ENCODE results near the gene RNLS. TPM values are rescaled to one million over a fixed set of nuclear protein-coding genes. Genes with fewer than 3 reads are reported as not detected.
A peak's percentile ranks its signal among the peaks of the same experiment; 100 is the strongest.

RNLS gene
- total and polyA plus RNA-seq, 2 donors from 2014 or later, result 19.5 to 21.1 TPM

- Histone ChIP-seq H3K27me3 (ENCODE audit: control insufficient read depth, insufficient read depth, low read length) (no peaks in the 10 kb centered on the region), H3K36me3 (ENCODE audit: control insufficient read depth in 2 of 3, insufficient read depth in 3 of 3, low read length in 3 of 3) (no peaks in the 10 kb centered on the region), H3K4me1 (ENCODE audit: control insufficient read depth in 2 of 3, insufficient read depth in 2 of 3, low read depth in 1 of 3, low read length in 3 of 3) (no peaks in the 10 kb centered on the region), H3K4me3 (ENCODE audit: low read length in 3 of 3) (no peak overlapping the region), H3K9me3 (ENCODE audit: control insufficient read depth in 2 of 3, insufficient read depth in 1 of 3, low read length in 3 of 3) (no peaks in the 10 kb centered on the region), H3K9ac (ENCODE audit: low read length in 3 of 3) (no peak overlapping the region), H3K27ac (ENCODE audit: low read depth in 2 of 2, low read length in 2 of 2) (peak overlapping the region in 1 of 2 donors; percentile 62)
- DNase-seq (peak in 1 of 5 donors; percentile 81), FAIRE-seq (no peak)
- intact Hi-C loops (cut with DNase I), result no loop called here
- no peak for TF ChIP-seq CTCF (IDR thresholded peaks at IDR 0.05; ENCODE audit: borderline replicate concordance, extremely low read depth, insufficient read depth)
Observed at GRCh38 chr10:88542522-88542921, 40.6 kb downstream of the RNLS start.

- Histone ChIP-seq H3K4me1 (ENCODE audit: control insufficient read depth in 2 of 3, insufficient read depth in 2 of 3, low read depth in 1 of 3, low read length in 3 of 3) (no peaks in the 10 kb centered on the region), H3K27me3 (ENCODE audit: control insufficient read depth, insufficient read depth, low read length) (no peaks in the 10 kb centered on the region), H3K27ac (ENCODE audit: low read depth in 2 of 2, low read length in 2 of 2) (peak overlapping the region in 1 of 2 donors; percentile 28), H3K4me3 (ENCODE audit: low read length in 3 of 3) (no peak overlapping the region), H3K9ac (ENCODE audit: low read length in 3 of 3) (no peak overlapping the region), H3K9me3 (ENCODE audit: control insufficient read depth in 2 of 3, insufficient read depth in 1 of 3, low read length in 3 of 3) (no peaks in the 10 kb centered on the region), H3K36me3 (ENCODE audit: control insufficient read depth in 2 of 3, insufficient read depth in 3 of 3, low read length in 3 of 3) (no peaks in the 10 kb centered on the region)
- FAIRE-seq (peak; percentile 85), DNase-seq (peak in 2 of 5 donors; percentile 64 to 83)
- intact Hi-C loops (cut with DNase I), result no loop called here
- TF ChIP-seq CTCF (IDR thresholded peaks at IDR 0.05; ENCODE audit: borderline replicate concordance, extremely low read depth, insufficient read depth), result no peak
Observed at GRCh38 chr10:88541116-88541626, 41.9 kb downstream of the RNLS start.

GRCh38 chr10:88540351-88540750 lies 42.8 kb downstream of the RNLS start:
- no peaks in the 10 kb centered on the region for H3K27me3 ChIP-seq (ENCODE audit: control insufficient read depth, insufficient read depth, low read length)

More at GRCh38 chr10:88540351-88540750, 42.8 kb downstream of the RNLS start:
- no peak for TF ChIP-seq CTCF (IDR thresholded peaks at IDR 0.05; ENCODE audit: borderline replicate concordance, extremely low read depth, insufficient read depth)
- Histone ChIP-seq H3K9me3 (ENCODE audit: control insufficient read depth in 2 of 3, insufficient read depth in 1 of 3, low read length in 3 of 3) (no peaks in the 10 kb centered on the region), H3K4me3 (ENCODE audit: low read length in 3 of 3) (no peak overlapping the region), H3K36me3 (ENCODE audit: control insufficient read depth in 2 of 3, insufficient read depth in 3 of 3, low read length in 3 of 3) (no peaks in the 10 kb centered on the region), H3K4me1 (ENCODE audit: control insufficient read depth in 2 of 3, insufficient read depth in 2 of 3, low read depth in 1 of 3, low read length in 3 of 3) (no peaks in the 10 kb centered on the region), H3K27ac (ENCODE audit: low read depth in 2 of 2, low read length in 2 of 2) (no peak overlapping the region), H3K9ac (ENCODE audit: low read length in 3 of 3) (no peak overlapping the region)
- intact Hi-C loops (cut with DNase I), result no loop called here
- no peak for DNase-seq
- FAIRE-seq, result no peak
